Stimulated activated CD4-positive, alpha-beta T cell treated with anti-CD3 and anti-CD28 coated beads, Interleukin-1b, Interleukin-23, amount 100 ng/mL, for 1 hour (primary cell): ENCODE measurements around the gene ZNF443.
"Not testable (repeated sequence)": the region's sequence is repeated elsewhere in the genome, so short reads cannot be mapped to it uniquely, and the experiment has no call there.

Experiments
- DNase-seq, 2 donors: peaks; one replicate each; pipeline ENCODE4 v3.0.0-alpha.2; 2020; ENCODE audit warnings: low read depth in 2 of 2

Gene ZNF443

DNA sequence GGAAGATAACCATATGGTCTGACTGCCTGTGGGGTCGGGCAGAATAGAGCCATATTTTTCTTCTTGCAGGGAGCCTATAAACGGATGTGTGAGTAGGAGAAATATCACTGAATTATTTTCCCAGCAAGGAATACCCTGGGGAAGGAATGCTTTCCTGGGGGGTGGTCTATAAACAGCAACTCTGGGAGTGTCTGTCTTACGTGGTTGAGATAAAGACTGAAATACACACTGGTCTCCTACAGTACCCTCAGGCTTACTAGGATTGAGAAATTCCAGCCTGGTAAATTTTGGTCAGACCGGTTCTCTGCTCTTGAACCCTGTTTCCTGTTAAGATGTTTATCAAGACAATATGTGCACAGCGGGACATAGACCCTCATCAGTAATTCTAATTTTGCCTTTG is 23.5 kb downstream of the ZNF443 start:
- not testable (repeated sequence) for DNase-seq

DNA sequence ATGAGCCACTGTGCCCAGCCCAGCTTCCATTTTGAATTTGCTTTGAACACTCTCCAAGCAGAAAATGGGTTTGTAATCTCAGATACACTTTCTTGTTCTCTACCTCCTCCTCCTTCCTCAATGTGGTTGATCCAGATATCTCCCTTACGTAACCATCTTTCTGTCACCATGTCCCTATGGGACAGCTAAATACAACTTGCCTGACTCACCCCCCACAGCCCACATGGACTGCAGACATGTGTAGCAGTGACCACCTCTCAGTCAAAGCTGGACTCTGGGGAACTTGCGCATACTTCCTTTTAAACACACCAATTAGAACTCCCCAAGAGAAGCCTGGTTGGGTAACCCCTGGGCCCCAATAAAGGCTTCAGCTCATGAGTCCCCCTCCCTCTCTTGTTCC is 28.9 kb downstream of the ZNF443 start:
- no peak for DNase-seq

DNA sequence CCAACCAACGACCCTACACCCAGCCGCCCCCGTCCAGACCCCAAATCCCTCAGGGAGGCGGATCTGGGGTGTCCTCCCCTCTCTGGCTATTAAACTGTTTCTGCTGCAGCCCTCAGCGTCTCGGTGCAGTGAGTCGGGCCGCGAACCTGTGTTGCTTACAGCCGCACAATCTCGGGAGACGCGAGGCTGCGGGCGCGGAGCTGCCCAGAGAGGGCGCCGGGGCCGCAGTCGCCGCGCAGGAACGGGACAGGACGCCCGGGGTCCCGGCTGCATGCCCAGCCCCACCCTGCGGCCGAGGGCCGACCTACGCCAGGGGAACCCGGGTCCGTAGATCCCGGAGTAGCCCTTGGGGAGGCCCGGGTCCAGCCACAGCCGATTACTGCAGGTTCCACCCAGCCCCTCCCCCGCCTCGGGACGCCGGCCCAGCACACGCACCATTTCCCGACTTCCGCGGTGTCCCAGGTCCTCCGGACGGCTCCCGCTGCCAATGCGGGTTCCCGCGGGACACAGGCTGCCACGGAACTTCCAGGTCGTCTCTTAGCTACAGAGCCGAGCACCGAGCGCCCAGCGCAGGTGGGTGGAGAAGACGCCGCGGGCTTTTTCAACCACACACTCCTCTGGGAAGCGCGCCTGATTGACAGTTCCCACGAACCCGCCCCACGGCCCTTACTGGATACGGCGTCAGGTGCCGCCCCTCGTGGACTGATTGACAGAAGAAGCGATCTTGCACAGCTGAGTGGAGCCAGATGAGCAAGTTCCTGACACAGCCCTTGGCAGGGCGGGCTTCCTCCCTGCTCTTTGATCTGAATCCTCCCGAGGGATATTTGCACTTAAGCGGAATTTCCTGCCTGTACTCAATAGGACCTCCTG is 40.0 kb downstream of the ZNF443 start, which contains the start of gene ZNF799:
Gene ZNF799, minus strand, starts transcription at position 639 of the 870 bp plus-strand sequence. Its CDS starts 201 bp downstream, at position 438.
- peak; percentile 44 to 67 for DNase-seq

DNA sequence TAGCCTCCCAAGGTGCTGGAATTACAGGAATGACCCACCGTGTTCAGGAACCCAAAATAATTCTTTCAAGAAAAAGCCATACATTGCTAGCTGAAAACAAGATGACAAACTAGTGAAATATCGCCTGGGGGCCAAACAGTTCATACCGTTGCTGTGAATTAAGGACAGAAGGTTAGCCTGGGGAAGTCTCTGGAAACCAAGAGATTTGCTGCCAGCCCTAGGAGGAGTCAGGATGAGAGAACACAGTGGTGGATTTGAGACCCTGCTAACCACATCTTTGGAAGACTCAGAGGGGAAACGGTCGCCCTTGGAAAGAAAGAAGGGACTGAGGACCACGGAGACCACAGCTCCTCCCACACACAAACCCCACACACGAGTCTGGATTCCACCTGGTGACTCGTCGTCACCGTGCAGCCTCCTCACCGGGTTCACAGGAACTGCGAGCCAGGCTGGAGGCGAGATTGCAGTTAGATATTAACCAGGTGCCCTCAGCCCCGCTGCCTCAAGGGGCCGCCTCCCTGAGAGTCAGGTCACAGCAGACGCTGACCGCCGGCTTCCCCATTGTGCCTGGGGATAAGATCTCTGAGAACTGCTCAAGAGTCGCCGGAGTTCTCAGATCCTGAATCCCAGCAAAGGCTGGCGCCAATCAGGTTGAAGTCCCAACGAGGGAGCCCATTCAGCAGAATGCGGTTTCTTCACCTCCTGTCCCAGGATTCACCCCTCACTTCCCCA is 40.8 kb downstream of the ZNF443 start:
- not testable (repeated sequence) for DNase-seq

DNA sequence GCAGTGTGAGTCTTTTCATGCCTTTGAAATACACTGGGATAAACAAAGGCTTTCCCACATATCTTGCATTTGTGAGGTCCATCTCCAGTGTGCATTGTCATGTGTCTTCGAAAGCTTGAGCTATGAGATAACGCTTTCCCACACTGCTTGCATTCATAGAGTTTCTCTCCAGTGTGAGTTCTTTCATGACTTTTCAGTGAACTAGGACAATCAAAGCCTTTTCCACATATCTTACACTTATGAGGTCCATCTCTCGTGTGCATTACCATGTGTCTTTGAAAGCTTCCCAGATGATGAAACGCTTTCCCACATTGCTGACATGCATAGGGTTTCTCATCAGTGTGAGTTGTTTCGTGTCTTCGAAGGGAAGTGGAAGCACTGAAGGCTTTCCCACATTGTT is 49.7 kb downstream of the ZNF443 start:
- not testable (repeated sequence) for DNase-seq

DNA sequence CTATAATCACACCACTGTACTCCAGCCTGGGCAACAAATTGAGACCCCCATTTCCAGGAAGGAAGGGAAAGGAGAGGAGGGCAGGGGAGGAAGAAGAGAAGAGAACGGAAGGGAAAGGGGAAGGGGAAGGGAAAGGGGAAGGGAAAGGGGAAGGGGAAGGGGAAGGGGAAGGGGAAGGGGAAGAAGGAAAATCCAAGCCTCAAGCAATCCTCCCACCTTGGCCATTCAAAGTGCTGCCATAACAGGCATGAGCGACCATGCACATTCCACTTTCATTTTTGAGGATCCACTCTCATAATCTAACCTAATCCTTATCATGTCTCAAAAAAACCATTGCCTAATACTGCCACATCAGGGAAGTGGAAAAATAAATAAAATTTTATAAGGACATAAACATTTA is 54.5 kb downstream of the ZNF443 start:
- not testable (repeated sequence) for DNase-seq

DNA sequence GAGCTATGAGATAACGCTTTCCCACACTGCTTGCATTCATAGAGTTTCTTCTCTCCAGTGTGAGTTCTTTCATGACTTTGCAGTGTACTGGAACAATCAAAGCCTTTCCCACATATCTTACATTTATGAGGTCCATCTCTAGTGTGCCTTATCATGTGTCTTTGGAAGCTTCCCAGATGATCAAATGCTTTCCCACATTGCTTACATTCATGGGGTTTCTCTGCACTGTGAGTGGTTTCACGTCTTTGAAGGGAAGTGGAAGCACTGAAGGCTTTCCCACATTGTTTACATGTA is 60.4 kb downstream of the ZNF443 start:
- no peak for DNase-seq

DNA sequence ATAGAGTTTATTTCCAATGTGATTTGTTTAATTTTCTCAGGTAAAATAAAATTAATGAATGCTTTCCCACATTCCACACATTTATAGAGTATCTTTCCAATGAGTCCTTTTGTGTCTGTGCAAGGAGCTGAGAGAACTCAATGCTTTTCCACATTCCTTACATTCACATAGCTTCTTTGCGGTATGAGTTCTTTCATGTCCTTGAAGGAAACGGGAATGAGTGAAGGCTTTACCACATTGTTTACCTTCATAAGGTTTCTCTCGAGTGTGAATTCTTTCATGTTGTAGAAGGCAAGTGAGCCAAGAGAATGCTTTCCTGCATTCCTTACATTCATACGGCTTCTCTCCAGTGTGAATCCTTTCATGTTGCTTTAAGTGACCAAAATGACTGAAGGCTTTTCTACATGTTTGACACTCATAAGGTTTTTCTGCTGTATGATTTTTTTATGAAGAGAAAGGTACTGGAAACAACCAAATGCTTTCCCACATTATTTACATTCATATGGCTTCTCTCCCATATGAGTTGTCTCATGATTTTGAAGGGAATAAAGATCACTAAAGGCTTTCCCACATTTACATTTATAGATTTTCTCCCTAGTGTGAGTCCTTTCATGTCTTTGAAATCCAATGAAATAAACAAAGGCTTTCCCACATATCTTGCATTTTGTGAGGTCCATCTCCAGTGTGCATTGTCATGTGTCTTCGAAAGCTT is 60.9 kb downstream of the ZNF443 start:
- DNase-seq, result no peak
